Peyer's patch (tissue), 4 donors: Measurements from ENCODE around the gene GPR37L1. TPM values are rescaled to one million over a fixed set of nuclear protein-coding genes. Genes with fewer than 3 reads are reported as not detected.
"Not testable (repeated sequence)": the region's sequence is repeated elsewhere in the genome, so short reads cannot be mapped to it uniquely, and the experiment has no call there.

Experiments
- DNase-seq, 3 donors: peaks; one replicate each; pipeline ENCODE4 v3.0.0-alpha.2; 2017 to 2019
- H3K27ac ChIP-seq, 4 donors: fragments of 200-600 bp; sonication (generic); one replicate each; pipeline ENCODE4 v1.5.1; 2016 to 2019
- H3K27me3 ChIP-seq, 2 donors: fragments of 200-600 bp; sonication (generic); one replicate each; pipeline ENCODE4 v1.5.1; 2019
- H3K36me3 ChIP-seq, 3 donors: fragments of 200-600 bp; sonication (generic); one replicate each; pipeline ENCODE4 v1.5.1; 2016 to 2019
- H3K4me1 ChIP-seq, 4 donors: fragments of 200-600 bp; sonication (generic); one replicate each; pipeline ENCODE4 v1.5.1; 2016 to 2019
- H3K4me3 ChIP-seq, 4 donors: fragments of 200-600 bp; sonication (generic); 1 replicate in 3 of 4; 2 replicates in 1 of 4; pipeline ENCODE4 v1.5.1; 2016 to 2019; ENCODE audit warnings: mild to moderate bottlenecking in 1 of 4
- H3K9me3 ChIP-seq, 4 donors: fragments of 200-600 bp; sonication (generic); one replicate each; pipeline ENCODE4 v1.5.1; 2016 to 2019; ENCODE audit warnings: mild to moderate bottlenecking in 1 of 4
- POLR2A ChIP-seq, 2 donors: fragments of 450-650 bp; IDR thresholded peaks; one replicate each; pipeline ENCODE4 v1.5.1; 2017; ENCODE audit warnings: antibody characterized with exemption in 2 of 2, mild to moderate bottlenecking in 2 of 2, moderate library complexity in 2 of 2
- total RNA-seq, 4 donors: library from RNA; depleted of rRNA; stranded (reverse); fragments of >200 nt; gene quantifications; one replicate each; pipeline ENCODE4 v1.1.0, GENCODE V29; 2016
- TF ChIP-seq, protein P1 (sequence below), 6 experiments: fragments of 450-650 bp in 4 of 6; fragments of 200-600 bp in 2 of 6; sonication (generic) in 1 of 6; IDR thresholded peaks; one replicate each; pipeline ENCODE4 v1.5.1; 2017 to 2019; ENCODE audit warnings: antibody characterized with exemption in 6 of 6, mild to moderate bottlenecking in 3 of 6, moderate library complexity in 1 of 6

Gene GPR37L1
- total RNA-seq, 4 donors from 2014 or later = 0.18 to 0.95 (median 0.27) TPM; not detected in 1

DNA sequence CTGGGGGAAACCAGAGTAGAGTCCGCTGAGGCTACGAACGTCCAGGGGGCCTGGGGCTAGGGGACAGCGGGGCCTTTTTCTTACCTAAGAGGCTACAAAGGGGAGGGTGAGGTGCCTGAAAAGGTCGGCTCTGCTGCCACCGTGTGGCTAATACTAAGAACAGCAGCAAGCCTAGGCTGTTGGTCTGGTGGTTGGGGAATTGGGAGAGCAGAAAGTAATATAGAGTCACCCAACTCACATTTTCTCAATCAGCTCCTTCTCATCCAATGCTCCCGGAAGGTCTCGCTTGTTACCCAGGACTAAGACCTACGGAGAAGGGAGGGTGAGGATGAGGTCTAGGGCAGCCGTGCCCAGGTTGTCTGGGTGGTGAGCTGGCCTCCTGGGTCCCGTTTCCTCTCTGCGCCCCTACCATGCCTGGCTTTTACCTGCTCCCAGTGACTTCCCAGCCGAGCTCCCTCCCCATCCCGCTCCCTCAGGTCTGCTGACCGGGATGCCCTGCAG, 12.6 kb downstream of the GPR37L1 start:
- Histone ChIP-seq H3K4me3 (no peak overlapping the region), H3K9me3 (no peaks in the 10 kb centered on the region), H3K27me3 (no peaks in the 10 kb centered on the region), H3K36me3 (peaks cover 0 to 58% (median 0%) of the 10 kb centered on the region in 3 donors), H3K4me1 (peaks cover 0 to 12% (median 0%) of the 10 kb centered on the region in 4 donors), H3K27ac (no peak overlapping the region)
- peak in 2 of 3 donors; percentile 30 to 74 for DNase-seq
- TF ChIP-seq, protein P1, sequence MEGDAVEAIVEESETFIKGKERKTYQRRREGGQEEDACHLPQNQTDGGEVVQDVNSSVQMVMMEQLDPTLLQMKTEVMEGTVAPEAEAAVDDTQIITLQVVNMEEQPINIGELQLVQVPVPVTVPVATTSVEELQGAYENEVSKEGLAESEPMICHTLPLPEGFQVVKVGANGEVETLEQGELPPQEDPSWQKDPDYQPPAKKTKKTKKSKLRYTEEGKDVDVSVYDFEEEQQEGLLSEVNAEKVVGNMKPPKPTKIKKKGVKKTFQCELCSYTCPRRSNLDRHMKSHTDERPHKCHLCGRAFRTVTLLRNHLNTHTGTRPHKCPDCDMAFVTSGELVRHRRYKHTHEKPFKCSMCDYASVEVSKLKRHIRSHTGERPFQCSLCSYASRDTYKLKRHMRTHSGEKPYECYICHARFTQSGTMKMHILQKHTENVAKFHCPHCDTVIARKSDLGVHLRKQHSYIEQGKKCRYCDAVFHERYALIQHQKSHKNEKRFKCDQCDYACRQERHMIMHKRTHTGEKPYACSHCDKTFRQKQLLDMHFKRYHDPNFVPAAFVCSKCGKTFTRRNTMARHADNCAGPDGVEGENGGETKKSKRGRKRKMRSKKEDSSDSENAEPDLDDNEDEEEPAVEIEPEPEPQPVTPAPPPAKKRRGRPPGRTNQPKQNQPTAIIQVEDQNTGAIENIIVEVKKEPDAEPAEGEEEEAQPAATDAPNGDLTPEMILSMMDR (IDR thresholded peaks at IDR 0.05) = peak; percentile 59 to 88 (median 77)
- no peak for TF ChIP-seq POLR2A (IDR thresholded peaks at IDR 0.05)

DNA sequence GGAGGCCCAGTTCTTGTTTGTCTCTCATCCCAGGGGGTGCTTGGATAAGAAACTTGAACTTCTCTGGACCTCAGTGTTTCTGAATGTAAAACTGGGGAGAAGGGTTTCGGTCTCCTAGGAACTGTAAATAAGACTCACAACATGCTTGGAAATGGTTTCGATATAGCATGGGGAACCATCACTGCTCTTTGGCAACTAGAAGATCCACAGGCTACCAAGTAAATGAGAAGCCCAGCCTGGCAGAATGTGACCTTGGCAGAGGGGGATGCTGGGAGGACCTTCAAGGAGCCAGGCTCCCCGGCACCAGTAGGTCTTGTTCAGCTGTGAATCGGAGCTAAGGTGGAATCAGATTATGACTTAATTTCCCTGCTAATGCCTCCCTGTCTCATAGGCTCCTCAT, 18.1 kb downstream of the GPR37L1 start:
- no peak overlapping the region for H3K27ac ChIP-seq
- H3K4me1 ChIP-seq = peaks cover 0 to 19% (median 10%) of the 10 kb centered on the region in 4 donors
- no peaks in the 10 kb centered on the region for H3K27me3 ChIP-seq
- TF ChIP-seq, protein P1 (IDR thresholded peaks at IDR 0.05) = no peak
- TF ChIP-seq POLR2A (IDR thresholded peaks at IDR 0.05) = no peak
- no peak overlapping the region for H3K4me3 ChIP-seq
- H3K36me3 ChIP-seq = peaks cover 0 to 24% (median 0%) of the 10 kb centered on the region in 3 donors
- DNase-seq = no peak
- H3K9me3 ChIP-seq = no peaks in the 10 kb centered on the region

DNA sequence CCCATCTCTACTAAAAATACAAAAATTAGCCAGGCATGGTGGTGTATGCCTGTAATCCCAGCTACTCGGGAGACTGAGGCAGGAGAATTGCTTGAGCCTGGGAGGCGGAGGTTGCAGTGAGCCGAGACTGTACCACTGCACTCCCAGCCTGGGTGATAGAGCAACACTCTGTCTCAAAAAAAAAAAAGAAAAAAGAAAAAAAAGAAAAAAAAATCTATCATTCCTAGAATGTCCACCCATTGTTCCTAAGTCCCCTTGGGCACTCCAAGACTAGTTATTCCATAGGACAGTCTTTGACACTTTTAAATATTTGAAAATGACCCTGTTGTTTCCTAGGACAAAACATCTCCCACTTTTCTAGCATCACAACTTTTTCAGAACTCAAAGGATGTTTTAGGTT, 18.8 kb downstream of the GPR37L1 start:
- not testable (repeated sequence) for DNase-seq, H3K27me3 ChIP-seq, H3K4me3 ChIP-seq, H3K9me3 ChIP-seq, H3K27ac ChIP-seq
- Histone ChIP-seq H3K4me1 (peaks cover 0 to 19% (median 10%) of the 10 kb centered on the region in 4 donors), H3K36me3 (peaks cover 0 to 20% (median 0%) of the 10 kb centered on the region in 3 donors)

DNA sequence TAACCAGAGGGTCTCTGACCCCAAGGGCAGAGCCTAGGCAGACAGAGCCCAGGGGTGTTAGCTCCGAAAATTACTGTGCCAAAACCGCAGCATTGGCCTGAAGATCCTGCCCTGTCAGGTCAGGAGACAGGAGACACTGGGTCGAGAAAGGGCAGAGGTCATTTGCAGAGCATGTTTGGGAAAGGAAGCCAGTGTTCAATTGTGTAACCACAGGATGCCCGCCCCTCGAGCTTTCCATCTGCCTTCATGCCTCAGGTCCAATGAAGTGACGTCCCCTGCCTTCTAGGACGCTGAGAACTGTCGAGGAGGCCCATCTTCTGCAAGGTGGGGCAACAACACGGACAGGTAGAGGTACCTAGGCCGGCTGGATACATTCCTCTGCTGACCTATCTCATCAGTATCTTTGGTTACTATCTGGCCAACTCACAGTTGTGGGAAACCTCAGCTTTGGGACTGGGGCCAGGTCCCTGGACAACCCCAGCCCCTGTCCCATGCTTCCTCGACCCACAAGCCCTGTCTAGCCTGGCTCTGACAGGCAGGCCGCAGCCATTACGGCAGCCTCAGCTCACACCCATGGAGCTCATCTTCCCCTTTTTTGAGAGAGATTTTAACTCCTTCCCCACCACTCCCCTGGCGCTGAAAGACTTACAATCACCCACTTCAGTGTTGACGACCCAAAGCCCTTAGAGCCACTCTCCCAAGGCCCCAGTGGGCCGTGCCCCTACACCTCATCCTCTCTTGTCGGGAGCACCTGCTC, 20.5 kb downstream of the GPR37L1 start:
- no peak for TF ChIP-seq POLR2A (IDR thresholded peaks at IDR 0.05)
- TF ChIP-seq, protein P1 (IDR thresholded peaks at IDR 0.05) = no peak
- DNase-seq = peak in 2 of 3 donors; percentile 41 to 61
- Histone ChIP-seq H3K9me3 (no peaks in the 10 kb centered on the region), H3K36me3 (peaks cover 0 to 2% (median 0%) of the 10 kb centered on the region in 3 donors), H3K4me3 (peak overlapping the region; percentile 95 to 100 (median 96)), H3K4me1 (peaks cover 0 to 19% (median 10%) of the 10 kb centered on the region in 4 donors), H3K27me3 (no peaks in the 10 kb centered on the region), H3K27ac (peak overlapping the region; percentile 87 to 96 (median 88))

DNA sequence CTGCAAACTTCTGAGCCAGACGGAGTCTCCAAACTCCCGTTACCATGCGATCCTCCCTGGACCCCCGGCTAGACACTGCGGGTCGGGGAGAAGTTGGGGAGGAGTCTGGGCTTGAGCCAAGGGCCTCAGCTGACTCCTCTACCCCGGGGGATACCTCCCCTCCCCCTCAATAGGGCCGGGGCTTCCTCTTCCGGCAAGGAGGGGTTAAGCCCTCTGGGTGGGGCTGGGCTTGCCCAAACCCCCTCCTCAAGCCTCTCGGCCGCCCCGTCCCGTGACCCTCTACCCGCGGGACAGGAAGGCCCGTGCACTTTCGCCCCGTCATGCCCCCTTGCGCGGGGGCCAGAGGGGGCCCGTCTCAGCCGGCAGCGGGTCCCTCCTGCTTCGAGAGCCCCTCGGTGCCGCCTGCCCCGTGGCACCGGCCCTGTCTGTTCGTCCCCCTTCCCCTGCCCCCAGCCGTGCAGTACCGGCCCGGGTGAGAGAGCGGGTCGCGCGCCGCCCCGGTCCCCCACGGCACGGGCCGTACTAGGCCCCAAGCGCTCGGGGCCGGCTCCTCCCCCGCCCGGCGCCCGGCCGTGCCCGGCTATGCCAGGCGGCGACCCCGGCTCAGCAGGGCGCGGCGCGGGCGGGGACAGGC, 21.2 kb downstream of the GPR37L1 start:
- H3K4me3 ChIP-seq = peak overlapping the region; percentile 95 to 100 (median 96)
- DNase-seq = peak in 1 of 3 donors; percentile 30
- H3K4me1 ChIP-seq = peaks cover 0 to 19% (median 10%) of the 10 kb centered on the region in 4 donors

More for the DNA sequence above, 21.2 kb downstream of the GPR37L1 start:
- Histone ChIP-seq H3K9me3 (no peaks in the 10 kb centered on the region), H3K27me3 (no peaks in the 10 kb centered on the region), H3K36me3 (no peaks in the 10 kb centered on the region), H3K27ac (peak overlapping the region; percentile 87 to 96 (median 88))
- TF ChIP-seq, protein P1 (IDR thresholded peaks at IDR 0.05) = no peak
- TF ChIP-seq POLR2A (IDR thresholded peaks at IDR 0.05) = no peak
